GM19328 (cell line): ENCODE results near the gene WDR45B.
"Not testable (repeated sequence)": the region's sequence is repeated elsewhere in the genome, so short reads cannot be mapped to it uniquely, and the experiment has no call there.

Experiments
- ATAC-seq: cut with Tn5 transposase; IDR thresholded peaks from one replicate; pipeline ENCODE4 v1.9.1; 2021; ENCODE audit warnings: mild to moderate bottlenecking, moderate library complexity; ENCODE audit not compliant: unreplicated experiment

WDR45B gene

GRCh38 chr17:82587234-82588086 is 60.8 kb downstream of the WDR45B start:
- ATAC-seq: no peak

- ATAC-seq: no peak
These were observed 61.5 kb downstream of the WDR45B start for GRCh38 chr17:82586576-82587233.

- not testable (repeated sequence) for ATAC-seq
These were observed 62.2 kb downstream of the WDR45B start for GRCh38 chr17:82585935-82586575.

GRCh38 chr17:82583720-82584234 is 64.5 kb downstream of the WDR45B start:
- ATAC-seq: no peak

GRCh38 chr17:82582709-82583108 is 65.5 kb downstream of the WDR45B start:
- ATAC-seq: no peak

GRCh38 chr17:82582213-82582612 is 66.0 kb downstream of the WDR45B start:
- no peak for ATAC-seq

GRCh38 chr17:82579969-82580368 is 68.3 kb downstream of the WDR45B start:
- ATAC-seq: not testable (repeated sequence)

GRCh38 chr17:82577300-82577699 is 70.9 kb downstream of the WDR45B start:
- no peak for ATAC-seq

- ATAC-seq: not testable (repeated sequence)
These were observed 72.5 kb downstream of the WDR45B start for GRCh38 chr17:82575581-82576221.

- ATAC-seq: no peak
These were observed 74.2 kb downstream of the WDR45B start for GRCh38 chr17:82574041-82574440.

GRCh38 chr17:82571855-82572254 is 76.4 kb downstream of the WDR45B start:
- ATAC-seq: no peak

- ATAC-seq: no peak
These were observed 78.0 kb downstream of the WDR45B start for GRCh38 chr17:82570277-82570676.

- ATAC-seq: no peak
These were observed 78.6 kb downstream of the WDR45B start for GRCh38 chr17:82569621-82570020.

GRCh38 chr17:82568997-82569393 is 79.2 kb downstream of the WDR45B start:
- no peak for ATAC-seq

GRCh38 chr17:82567286-82567685 is 81.0 kb downstream of the WDR45B start:
- ATAC-seq: no peak

- ATAC-seq: no peak
These were observed 81.9 kb downstream of the WDR45B start for GRCh38 chr17:82566129-82566960.

- ATAC-seq: no peak
These were observed 82.7 kb downstream of the WDR45B start for GRCh38 chr17:82565551-82565950.
